ENCODE results near the gene USH1C. TPM values are rescaled to one million over a fixed set of nuclear protein-coding genes. Genes with fewer than 3 reads are reported as not detected.

USH1C gene
- total RNA-seq, 1 experiment from 2014 or later = not detected

GRCh38 chr11:17504330-17505107 lies 39.7 kb downstream of the USH1C start:
- DNase-seq (ENCODE audit: low spot score) = peak; percentile 70

DNA sequence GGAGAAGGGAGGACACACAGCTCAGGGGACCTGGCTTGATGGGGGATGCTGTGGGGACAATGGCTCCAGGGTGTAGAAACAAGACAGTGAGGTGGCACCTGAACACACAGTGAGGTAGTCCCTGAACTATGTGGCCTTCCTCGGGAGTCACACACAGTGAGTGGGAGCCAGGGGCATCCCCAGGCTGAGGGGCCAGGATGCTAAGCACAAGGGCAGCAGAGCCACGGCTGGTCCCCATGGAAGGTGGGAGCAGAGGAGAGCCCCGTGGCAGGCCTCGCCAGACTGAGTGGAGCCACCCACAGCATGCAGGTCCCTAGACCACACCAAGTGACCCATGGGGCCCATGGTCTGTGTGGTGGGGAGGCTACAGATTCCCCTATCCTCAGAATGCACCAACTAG lies 41.6 kb downstream of the USH1C start:
- no peak for DNase-seq (ENCODE audit: low spot score)

DNA sequence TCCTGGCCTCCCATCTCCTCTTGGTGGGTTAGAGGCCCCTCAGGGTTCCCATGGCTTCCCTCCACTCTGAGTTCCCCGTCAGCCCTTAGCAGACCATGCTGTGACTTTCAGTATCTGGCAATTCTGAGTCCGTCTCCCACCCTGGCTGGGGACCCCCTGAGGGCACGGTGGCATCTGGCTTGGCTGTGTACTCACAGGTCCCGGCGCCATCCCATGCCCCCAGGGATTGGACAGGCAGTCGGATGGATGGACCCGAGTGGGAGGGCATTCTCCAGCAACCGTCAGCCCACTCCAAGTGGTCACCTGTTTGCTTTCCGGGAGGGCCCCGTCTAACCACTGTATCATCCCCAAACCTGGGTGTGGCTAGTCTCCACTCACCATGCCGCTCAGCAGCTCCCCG lies 43.5 kb downstream of the USH1C start:
- no peak for DNase-seq (ENCODE audit: low spot score)

- DNase-seq (ENCODE audit: low spot score) = peak; percentile 37
Observed at GRCh38 chr11:17498475-17498874, 45.7 kb downstream of the USH1C start.

DNA sequence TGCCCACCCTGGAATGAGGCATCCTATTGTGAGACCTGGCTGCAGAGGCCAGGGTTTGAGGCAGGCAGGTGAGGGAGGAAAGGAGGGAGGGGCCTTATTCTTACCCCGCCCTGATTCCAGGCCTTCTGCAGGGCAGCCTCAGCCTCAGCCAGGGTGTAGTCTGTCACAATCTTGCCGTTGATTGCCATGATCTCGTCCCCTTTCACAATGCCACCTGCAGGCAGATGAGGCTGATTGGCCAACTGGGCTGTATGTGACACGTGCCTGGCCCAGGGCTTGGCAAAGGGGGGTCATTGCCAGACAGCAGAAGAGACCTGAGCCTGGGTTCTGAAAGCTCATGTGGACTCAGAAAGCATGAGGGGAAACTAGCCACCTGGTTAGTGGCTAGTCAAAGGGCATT lies 46.2 kb downstream of the USH1C start:
- no peak for DNase-seq (ENCODE audit: low spot score)

DNA sequence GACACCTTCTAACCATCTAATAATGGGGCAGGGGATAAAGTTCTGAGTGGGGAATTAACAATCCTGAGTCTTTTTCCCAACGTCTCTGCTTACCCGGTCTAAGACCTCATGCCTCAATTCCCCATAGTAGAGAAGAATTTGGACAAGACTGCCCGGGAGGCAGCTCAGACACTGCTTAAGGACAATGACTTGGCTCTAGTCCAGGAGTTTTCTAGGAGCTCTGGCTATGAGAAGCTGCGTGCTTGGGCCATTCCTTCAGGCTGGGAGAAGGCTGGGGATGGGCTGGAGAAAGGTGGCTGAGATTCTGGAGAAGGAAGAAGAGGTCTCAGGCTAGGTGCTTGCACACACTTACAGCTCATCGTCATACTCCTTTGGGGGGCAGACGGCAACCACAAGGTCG lies 47.8 kb downstream of the USH1C start:
- DNase-seq (ENCODE audit: low spot score) = no peak

- no peak for DNase-seq (ENCODE audit: low spot score)
Observed at GRCh38 chr11:17494019-17494418, 50.2 kb downstream of the USH1C start.

DNA sequence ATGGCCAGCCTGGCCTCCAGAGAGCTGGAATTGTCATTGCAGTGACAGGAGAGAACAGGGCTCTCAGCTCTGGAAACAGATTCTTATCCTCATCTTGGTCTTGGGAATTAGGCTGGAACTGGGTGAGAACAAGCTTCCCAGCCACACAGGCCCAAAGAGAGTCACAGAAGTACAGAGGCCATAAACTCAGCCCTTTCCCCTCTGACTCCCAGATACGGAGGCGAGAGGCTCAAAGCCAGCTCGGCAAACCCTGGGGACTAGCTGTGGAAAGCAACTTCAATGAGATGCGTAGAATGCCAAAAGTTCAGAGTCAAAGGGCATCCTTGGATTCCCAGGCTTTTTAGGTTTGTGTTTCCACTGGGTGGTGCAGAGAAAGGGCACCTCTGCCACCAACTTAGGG lies 53.3 kb downstream of the USH1C start:
- no peak for DNase-seq (ENCODE audit: low spot score)

GRCh38 chr11:17490232-17490631 lies 54.0 kb downstream of the USH1C start:
- no peak for DNase-seq (ENCODE audit: low spot score)

DNA sequence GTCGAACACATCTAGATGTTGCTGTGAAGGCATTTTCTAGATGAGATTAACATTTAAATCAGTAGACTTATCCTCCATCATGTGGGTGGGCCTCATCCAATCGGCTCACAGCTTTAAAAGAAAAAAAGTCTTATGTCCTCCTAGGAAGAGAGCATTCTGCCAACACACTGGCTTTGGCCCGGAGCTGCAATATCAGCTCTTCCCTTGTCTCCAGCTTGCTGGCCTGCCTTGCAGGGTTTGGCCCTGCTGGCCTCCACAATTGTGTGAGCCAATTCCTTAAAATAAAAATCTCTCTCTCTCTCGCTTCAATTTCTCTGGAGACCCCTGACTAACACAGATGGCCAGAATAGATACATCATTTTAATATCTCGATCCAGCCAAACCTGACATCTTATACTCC lies 54.5 kb downstream of the USH1C start:
- no peak for DNase-seq (ENCODE audit: low spot score)

GRCh38 chr11:17488563-17488962 lies 55.7 kb downstream of the USH1C start:
- no peak for DNase-seq (ENCODE audit: low spot score)

GRCh38 chr11:17486646-17487045 lies 57.6 kb downstream of the USH1C start:
- DNase-seq (ENCODE audit: low spot score) = no peak

DNA sequence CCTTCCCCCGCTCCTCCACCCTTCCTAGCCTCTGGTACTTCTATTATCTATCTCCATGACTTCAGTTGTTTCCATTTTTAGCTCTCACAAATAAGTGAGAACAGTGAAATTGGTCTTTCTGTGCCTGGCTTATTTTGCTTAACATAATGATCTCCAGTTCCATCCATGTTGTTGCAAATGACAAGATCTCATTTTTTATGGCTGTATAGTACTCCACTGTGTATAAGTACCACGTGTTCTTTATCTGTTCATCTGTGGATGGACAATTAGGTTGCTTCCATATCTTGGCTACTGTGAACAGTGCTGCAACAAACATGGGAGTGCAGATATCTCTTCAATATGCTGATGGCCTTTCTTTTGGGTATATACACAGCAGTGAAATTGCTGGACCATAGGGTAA lies 60.7 kb downstream of the USH1C start:
- DNase-seq (ENCODE audit: low spot score) = no peak

GRCh38 chr11:17481905-17482304 lies 62.3 kb downstream of the USH1C start:
- no peak for DNase-seq (ENCODE audit: low spot score)

DNA sequence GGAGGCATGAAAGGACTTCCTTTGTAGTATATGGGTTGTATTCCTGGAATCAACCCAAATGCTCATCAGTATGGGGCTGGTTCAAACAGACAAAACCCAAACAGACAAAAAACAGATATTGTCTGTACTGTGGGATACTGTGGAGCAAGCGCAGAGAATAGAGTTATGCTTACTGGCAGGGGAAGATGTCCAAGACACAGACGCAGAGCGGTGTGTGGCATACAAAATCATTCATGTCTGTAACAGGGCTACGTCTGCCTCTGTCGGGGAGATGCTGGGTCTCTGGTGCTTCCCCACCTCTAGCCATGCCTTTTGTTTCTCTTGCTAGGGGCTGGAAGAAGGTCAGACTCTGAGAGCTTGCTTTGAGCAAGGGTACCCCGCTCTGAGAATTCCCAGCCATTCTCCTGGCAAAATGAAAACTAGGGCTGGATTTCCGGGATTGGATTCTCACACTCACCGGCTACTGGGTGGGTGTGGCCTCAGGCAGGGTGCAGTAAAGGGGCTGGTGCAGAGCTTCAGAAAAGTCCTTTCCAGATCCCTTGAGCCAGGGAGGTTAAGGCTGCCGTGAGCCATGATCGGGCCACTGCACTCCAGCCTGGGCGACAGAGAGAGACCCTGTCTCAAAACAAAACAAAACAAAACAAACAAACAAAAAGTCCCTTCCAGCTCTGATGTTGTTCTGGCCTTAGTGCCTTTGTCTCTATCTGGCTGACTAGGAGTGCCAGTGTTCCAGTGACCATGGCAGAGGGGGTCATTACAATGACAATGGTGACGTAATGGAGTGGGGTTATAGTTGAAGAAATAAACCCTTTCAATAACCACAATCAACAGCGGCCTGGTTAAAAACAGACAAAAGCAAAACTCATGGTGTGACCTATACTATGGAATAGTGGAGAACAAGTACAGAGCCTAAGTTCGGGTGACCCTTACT lies 64.7 kb downstream of the USH1C start:
- no peak for DNase-seq (ENCODE audit: low spot score)

GRCh38 chr11:17478070-17478469 lies 66.1 kb downstream of the USH1C start:
- DNase-seq (ENCODE audit: low spot score) = no peak

- no peak for DNase-seq (ENCODE audit: low spot score)
Observed at GRCh38 chr11:17477361-17477760, 66.9 kb downstream of the USH1C start.

DNA sequence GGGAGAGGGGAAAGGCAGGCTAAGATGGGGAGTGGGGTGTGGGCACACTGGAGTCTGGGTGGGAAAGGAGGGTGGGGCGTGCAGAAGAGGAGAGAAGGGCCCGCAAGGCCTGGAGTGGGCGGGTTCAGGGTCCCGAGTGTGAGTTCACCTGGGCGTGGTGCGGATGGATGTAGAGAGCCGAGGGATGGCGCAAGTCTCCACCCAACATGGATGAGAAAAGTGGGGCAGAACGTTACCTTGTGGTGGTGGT lies 67.2 kb downstream of the USH1C start:
- no peak for DNase-seq (ENCODE audit: low spot score)

- no peak for DNase-seq (ENCODE audit: low spot score)
Observed at GRCh38 chr11:17476317-17477083, 67.7 kb downstream of the USH1C start, which contains the start of gene ABCC8. TSS of gene ABCC8 (minus strand) at chr11:17476845. CDS start at chr11:17476776, 69 bp downstream.

DNA sequence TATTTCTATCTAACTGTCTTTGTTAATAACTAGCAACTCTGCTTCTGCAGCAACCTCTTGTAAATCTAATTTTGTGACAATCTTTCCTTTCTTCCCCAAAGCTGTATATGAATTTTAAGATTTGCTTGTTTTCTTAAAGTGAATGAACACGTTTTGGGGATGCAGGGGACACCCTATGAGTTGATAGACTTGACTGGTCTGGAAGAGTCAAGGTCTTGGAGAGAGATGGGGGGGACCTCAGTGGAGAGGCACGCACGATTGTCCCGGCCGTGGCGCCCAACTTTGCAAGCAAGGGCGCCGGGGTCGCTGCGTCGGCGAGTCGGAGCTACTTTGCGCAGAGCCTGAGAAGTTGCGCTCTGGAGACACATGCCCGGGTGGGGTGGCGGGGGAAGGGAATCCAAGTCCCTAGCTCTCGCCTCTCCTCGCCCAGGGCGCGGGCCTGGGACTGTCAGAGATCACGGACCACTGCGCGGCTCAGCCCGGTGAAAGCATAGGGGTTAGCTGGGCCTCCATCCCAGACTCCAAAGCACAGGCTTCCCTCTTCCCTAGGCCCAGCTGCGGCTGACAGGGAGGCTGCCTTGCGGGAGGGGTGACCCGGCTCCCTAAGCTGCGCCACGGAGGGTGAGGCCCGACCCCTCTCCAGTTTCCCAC lies 68.4 kb downstream of the USH1C start:
- DNase-seq (ENCODE audit: low spot score) = no peak

DNA sequence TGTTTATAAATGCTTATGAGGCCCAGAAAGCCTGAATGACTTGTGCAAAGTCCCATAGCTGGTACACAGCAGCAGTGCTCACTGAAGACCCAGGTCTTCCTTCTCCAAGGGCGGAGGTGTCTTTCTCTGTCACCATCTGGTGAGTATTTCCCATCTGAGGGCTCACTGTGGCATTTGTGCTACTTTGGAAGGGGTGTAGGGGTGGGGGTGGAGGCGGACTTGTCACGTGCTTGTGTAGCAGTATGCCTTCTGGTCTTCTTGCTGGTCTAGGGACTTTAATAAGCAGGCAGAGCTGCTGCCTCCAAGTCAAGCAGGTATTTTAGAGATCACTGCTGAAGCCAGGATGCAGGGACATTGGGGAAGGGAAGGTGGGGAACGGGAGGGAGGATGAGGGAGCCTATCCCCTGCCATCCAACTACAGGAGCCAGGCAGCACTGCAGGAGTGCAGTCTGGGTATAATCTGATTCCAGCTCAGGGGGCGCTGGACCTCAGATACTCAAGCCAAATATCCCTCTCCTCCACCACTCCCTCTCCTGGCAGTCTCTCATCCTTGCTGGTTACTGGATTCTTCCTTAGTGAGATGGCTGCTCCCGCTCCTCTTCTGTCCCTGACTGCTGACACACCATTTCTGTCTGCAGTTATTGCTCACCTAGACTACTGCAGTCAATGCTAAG lies 71.0 kb downstream of the USH1C start:
- peak; percentile 69 for DNase-seq (ENCODE audit: low spot score)
